HG03342 (cell line): Measurements from ENCODE around the gene UBE2F.
"Not testable (repeated sequence)": the region's sequence is repeated elsewhere in the genome, so short reads cannot be mapped to it uniquely, and the experiment has no call there.

Source experiments
- ATAC-seq: cut with Tn5 transposase; IDR thresholded peaks from one replicate; pipeline ENCODE4 v1.9.1; 2021; ENCODE audit warnings: mild to moderate bottlenecking, moderate library complexity; ENCODE audit not compliant: unreplicated experiment

Gene UBE2F

DNA sequence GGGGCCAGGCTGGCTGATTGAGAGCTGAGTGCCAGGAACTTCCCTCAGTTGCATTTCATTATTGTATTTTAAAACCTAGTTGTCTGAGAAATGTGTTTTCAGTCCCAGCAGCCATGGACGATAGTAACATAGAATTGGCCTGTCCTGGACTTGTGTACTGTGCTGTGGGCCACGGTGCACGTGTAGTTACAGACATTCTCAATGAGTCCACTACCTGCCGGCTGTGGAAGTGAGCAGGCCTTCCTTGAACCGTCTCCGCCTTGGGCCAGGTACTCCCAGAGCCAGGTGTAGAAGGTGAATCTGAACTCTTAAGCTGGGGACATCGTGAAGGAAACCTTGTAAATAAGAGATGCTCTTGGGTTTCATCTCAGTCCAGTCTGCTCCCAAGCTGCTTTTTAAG lies 47.0 kb downstream of the UBE2F start:
- no peak for ATAC-seq

DNA sequence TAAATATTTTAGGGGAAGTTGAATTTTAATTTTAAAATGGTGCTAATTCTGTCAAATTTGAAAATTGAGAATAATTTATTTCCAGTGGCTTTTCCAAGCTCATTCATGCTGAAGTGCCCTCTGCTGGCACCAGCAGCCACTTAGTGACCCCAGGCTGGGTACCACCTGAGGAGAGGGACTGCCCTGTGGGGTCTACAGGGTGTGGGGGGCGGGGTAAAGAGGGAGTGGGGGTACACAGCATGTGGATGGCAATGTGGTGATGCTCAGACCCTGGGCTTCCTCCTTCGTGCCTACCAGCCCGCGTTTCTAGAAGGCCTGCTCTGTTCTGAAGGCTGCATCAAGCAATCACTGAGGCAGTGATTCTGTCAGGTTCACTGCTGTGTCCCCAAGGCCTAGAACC lies 48.9 kb downstream of the UBE2F start:
- ATAC-seq, result no peak

DNA sequence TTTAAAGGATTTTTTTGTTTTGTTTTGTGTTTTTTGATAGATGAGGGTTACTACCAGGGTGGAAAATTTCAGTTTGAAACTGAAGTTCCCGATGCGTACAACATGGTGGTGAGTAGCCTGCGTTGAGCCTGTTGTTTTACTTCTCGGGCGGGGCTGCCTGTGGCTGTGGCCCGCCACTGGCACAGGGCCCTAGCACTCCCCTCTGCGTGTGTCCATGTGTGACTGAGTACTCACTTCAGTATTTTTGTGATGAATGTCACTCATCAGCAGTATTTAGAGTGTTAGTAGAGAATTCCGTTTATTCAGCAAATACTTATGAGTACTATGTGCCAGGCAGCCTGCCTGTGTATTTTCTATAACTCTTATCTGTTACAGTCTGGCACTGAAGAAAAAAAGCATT lies 49.7 kb downstream of the UBE2F start:
- ATAC-seq, result no peak

DNA sequence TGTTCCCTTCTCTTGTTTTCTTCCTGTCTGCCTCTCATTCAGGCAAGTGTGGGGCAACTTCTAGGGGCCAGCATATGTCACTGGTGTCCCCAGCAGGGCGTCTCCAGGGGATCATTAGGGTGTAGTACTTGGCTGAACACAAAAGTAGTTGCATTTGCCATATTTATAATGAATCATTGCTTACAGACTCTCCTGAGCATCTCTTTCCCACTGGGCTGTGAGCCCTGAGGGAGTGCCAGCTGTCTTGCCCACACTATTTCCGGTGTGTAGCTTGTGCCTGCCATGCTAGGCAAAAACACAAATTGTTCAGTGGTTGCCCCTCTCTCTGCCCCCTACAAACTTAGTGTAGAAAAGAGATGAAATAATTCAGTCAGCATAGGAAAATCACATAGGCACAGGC lies 53.1 kb downstream of the UBE2F start:
- no peak for ATAC-seq

DNA sequence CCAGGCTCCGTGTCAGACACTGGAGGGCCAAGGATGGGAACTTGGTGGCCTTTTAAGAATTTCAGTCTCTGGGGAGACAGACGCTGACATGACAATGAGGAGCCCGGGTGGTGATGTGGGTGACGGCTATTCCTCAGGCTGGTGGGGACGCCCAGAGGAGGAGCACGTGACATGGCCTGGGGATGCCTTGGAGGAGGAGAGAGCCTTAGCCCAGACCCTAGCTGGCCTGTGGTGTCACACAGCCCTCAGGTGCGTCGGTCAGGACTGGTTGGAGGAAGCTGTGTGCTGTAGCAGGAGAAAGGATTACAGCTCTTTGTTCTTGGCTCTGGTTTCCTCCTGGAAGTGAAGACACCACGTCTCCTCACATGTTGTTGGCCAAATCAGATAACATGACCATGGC lies 54.0 kb downstream of the UBE2F start:
- ATAC-seq, result no peak

DNA sequence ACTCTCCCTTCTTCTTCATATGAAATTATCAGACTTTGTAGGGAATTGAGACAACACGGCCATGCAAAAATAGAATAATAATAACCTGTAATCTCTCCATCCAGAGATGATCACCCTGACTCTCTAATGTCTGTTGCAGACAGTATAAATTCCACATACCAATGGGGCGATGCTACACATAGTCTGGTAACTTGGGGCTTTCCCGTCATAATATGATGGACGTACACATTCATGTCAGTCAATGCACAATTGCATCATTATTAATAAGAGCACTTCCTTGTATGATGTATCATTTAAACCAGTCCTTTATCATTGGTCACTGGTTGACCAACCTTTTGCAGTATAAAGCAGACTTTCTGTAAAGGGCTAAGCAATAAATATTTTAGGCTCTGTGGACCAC lies 54.5 kb downstream of the UBE2F start:
- ATAC-seq, result no peak

DNA sequence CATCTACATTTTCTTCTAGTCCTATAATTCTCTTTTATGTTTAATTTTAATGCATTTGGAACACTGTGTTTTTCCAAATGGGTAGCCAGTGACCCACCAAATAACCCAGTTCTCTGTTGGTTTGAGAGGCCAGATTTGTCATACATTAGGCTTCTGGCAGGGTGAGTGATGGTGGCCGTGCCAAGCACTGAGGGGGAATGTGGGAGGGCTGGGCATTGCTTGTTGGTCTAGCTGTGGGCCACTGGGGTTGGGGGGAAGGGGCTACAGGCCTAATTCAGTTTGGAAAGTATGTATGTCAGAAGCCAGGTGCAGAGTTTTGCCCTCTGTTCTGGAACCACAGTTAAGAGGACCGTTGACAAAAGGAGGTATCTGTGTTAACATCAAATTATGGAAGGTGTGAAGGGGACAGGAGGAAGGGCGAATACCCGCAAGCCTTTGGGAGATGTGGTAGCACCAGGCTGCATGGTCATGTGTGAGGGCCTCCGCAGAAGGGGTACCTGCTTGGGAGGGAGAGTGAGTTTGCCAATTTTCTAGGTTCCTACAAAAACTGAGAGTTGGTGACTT lies 55.9 kb downstream of the UBE2F start:
- ATAC-seq, result no peak

DNA sequence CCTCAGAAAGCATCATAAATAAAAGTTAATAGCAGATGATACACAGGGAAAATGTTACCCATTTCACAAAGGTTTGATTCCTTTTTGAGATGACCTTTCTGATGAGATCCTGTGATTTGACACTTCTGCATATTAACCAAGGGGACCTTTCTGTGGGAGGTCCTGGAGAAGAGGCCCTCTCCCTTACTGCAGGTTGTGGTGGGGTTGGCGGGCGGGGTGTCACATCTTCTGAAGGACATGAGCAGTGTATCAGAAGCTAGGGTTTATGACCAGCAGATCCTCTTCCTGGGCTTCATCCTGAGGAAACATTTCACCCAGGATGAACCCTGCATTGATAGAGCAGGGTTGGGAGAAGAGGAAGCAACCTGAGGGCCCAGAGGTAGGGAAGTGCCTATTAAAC lies 56.8 kb downstream of the UBE2F start:
- no peak for ATAC-seq

DNA sequence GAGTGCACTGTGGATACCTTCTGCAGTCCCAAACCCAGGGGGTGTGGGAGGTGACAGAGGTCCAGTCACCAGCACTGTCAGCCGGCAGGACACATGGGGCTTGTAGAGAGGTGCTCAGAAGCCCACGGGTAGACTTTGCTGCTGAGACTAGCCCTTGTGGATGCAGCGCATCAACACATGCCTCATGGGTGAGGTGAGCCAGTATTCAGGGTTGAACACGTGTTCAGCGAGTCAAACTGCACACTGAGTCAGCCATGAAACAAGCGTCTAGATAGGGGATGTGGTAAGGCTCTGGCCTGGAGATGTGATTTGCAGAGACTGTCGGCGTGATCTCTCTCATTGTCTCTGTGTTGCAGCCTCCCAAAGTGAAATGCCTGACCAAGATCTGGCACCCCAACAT lies 58.2 kb downstream of the UBE2F start:
- ATAC-seq, result no peak

DNA sequence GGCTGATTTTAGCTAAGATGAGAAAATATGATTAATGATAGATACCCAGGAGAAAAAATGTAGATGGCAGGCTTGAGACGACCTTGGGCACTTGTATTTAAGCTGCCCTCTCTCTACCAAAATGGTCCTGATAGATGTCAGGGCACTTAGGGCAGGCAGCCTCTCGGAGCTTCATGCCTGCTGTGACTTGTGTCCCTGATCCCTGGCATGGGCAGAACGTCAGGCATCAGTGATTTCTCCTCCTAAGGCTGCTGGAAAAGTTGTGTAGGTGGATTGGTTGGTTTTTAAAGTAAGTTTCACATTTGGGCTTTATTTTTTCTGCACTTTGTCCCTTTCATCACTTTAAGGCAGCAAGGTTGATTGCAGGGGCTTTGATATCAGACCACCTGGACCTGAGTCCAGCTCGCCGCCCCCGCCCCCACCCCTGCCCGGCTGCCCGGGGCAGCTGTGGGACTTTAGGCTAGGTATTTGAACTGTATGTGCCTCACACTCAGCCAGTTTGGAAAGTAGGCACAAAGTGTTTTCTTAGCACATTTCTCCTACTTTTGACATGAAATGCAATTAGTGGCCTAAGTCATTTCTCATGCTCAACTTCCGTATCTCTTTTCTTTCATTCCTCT lies 59.0 kb downstream of the UBE2F start:
- ATAC-seq, result no peak

DNA sequence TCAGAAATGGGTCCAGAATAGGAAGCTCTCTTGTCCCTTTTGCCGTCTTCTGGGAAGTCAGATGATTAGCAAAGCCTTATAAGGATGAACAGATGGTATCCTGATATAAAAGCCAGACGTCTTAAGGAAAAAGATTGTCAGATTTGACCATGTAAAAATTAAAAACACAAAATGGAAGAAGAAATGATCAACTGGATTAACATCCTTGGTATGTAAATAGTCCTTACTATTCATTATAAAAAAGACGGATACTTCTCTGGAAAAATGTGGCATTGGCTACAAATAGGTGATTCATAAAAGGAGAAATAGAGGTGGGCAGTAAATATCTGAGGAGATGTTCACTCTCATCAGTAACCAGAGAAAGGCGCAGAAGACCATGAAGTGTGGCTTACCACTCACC lies 60.2 kb downstream of the UBE2F start:
- no peak for ATAC-seq

DNA sequence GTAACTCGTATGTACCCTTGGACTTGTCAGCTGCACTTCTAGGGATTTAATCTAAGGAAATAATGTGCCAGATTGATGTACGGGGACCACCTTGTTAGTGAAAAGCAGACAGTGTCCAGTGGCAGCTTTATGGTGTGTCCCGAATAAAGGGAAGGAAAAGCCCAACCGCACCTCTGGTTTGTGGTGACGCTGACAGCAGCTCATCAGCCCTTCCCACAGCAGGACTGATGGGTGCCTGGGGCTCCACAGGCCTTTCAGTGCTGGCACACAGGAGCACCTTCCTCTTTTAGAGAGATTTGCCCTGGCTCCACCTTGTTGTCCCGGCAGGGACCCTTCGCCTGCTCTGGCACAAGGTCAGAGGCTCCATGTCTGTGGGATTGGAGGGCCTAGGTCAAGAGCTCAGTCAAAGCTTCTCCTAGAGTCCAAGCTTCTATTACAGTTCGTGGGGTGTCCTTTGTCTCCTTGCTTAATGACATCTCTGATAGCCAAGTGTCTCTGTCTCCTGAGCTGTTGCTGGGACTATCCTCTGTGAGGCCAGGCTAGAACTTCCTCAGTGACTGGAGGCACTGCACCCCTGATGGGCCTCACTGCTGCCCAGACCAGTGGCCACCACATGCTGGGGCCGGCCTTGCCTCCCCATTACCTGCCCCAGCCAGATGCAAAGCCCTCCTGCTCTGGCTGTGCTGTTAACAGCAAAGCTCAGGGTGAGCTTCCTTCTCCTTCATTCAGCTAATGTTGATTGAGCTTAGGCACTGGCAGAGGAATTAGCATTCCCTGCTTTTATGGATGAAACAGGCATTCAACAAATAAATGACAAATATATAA lies 61.0 kb downstream of the UBE2F start:
- ATAC-seq, result no peak

DNA sequence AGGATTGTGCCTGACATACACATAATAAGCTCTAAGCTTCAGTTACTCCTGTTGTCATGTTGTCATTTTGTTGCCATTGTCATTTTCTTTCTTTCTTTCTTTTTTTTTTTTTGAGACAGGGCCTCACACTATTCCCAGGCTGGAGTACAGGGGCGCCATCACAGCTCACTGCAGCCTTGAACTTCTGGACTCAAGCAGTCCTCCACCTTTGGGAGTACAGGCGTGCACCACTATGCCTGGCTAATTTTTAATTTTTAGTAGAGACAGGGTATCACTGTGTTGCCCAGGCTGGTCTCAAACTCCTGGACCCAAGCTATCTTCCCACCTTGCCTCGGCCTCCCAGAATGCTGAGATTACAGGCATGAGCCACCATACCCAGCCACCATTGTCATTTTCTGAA lies 63.0 kb downstream of the UBE2F start:
- no peak for ATAC-seq

DNA sequence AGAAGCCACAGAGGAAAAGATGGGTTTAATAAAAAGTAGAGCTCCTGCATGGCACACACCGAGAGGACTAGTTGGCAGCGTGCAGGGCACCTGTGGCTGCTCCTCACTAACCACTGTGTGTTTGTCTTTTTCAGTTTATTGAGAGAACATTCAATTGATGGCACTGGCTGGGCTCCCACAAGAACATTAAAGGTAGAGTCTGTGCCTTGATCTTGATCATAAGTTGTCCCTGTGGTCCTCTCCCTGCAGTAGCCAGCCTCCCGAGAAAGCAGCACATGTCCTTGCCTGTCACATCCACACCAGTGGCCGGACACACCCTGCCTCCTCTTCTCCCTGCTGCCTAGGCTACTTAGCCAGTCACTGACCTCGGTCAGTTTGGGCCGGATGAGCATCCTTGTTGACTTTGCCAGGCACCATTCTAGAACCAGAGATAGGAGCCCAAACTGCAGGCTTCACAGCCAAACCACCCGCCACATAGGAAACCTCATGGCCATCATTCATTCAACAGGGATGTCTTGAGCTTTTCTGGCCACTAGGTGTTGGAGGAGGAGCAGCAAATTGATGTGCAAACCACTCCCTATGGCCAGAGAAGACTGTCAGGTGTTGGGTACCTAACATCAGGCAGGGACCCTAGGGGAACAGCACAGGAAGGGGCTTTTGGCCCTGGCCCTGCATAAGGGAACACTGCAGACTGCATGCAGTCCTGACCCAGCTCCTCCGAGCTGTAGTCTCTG lies 63.8 kb downstream of the UBE2F start:
- no peak for ATAC-seq

DNA sequence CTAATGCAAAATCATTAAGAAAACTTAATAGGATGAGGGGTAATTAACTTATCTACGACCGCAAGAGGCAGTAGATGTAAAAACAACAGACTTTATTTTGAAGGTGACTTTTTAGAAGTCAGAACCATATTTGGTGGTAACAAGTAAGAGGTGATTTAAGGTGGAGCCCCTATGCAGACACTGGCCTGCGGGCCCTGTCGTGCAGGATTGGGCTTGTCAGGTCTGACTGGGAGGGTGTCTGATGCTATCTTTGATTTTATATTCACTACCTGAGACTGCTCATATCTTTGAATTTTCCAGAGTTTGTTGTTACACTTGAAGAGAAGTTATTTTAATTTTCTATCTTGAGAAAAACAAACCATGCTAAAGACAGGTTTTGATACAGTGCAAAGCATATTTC lies 64.9 kb downstream of the UBE2F start:
- ATAC-seq, result no peak

DNA sequence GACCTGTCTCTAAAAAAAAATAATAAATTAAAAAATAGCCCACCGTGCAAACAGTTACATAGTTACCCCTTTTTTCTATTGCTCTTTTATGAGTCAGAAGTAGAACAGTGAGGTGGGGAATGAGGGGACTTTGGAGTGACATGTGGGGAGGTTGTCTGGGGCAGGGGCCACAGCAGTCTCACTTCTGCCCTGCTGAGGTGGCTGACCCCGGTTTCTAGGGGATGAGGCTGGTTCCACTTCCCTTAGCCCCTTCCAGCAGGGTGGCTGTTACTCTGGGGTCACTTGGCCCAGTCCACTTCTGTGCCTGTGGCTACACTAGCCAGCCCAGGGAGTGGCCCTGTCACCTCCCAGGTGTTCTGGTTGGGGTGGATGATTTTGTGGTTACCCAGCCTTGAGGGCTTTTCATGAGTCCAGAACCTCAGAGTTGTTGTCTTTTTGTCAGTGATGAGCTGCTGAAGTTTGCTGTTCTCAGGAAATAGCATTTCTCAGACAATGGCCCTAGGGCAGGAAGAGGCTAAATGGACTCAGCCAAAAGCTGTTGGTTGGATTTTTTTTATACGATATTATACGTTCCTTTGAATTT lies 66.0 kb downstream of the UBE2F start:
- no peak for ATAC-seq

DNA sequence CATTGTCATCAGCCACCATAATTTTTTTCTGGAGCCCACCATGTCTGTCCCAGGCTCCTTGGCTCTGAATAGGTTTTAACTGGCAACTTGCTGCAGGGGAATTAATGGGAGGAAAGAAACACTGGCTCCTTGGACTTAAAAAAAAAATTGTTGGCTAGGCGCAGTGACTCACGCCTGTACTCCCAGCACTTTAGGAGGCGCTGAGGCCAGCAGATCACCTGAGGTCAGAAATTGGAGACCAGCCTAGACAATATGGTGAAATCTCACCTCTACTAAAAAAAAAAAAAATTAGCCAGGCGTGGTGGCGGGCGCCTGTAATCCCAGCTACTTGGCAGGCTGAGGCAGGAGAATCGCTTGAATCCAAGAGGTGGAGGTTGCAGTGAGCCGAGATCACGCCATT lies 67.2 kb downstream of the UBE2F start:
- ATAC-seq, result not testable (repeated sequence)

DNA sequence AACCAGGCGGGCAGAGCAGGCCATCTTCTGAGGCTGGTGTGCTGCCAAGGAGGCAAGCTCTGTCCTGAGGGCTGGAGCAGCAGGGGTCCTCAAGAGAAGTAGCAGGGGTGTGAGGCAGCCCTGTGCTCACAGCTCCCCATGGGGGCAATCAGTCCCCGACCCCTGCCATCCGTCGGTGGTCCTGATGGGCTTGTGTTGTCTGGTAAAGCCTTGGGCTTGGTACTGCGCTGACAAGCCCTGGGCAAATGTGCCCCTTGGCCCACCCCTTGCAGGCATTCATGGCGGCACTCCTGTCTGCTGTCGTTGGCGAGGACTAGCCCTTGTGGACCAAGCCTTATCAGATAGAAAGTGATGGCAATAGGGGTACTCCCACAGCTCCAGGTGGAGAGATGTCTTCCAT lies 71.4 kb downstream of the UBE2F start:
- no peak for ATAC-seq

DNA sequence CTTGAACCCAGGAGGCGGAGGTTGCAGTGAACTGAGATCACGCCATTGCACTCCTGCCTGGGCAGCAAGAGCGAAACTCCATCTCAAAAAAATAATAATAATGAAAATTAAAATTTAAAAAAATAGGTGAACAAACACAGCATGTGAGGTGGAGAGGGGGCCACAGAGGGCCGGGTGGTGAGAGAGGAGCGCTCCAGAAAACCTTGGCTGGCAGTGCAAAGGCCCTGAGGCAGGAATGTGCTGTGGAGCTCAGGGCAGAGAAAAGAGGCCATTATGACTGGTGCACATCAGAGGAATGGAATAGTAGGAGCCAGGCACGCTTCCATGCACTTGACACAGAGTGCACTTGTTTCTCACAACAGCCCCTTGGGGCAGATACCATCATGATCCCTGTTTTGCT lies 72.3 kb downstream of the UBE2F start:
- no peak for ATAC-seq

DNA sequence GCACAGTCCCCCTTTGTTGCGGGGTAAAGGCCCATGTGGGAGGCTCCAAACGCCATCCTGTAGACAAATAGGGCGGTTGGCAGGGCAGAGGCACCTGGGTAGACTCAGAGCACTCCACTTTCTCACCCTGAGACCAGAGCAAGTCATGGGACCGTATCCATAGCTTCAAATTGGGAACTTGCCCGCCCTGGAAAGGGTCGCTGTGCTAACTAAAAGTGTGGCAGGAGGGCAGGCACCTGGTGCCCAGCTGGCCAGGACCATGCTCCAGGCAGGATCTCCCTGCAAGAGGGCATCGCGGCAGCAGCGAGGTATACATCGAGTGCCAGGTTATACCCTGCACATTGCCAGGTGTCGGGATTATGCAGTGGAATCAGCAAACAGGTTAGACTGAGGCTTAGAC lies 73.2 kb downstream of the UBE2F start:
- no peak for ATAC-seq

DNA sequence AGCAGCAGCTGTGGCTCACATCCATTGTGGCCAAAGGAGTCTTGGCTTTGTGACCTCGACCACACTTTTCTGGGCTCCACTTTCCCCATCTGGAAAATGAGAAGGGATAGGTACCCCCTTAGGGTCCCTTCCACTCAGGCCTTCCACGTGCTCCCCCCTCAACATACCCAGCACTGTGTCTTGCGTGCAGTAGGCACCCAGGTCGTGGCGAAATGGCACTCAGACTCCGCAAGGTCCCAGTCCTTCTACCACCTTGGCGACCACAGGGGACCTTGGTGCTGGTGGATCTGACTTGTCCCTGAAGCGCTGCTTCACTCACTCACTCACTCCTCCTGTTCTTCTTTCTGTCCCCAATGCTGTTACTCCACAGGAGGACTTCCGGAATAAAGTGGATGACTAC lies 74.1 kb downstream of the UBE2F start:
- no peak for ATAC-seq
